SK-N-MC (cell line): ENCODE measurements around the gene MCU.

Source experiments
- DNase-seq: peaks from one replicate; pipeline ENCODE4 v3.0.0-alpha.2; 2011; ENCODE audit warnings: low read depth, low spot score
- H3K27ac ChIP-seq: fragments of 200-600 bp; sonication (generic); 2 replicates; pipeline ENCODE4 v1.5.1; 2016; ENCODE audit warnings: mixed run types
- H3K36me3 ChIP-seq: fragments of 200-600 bp; sonication (generic); 2 replicates; pipeline ENCODE4 v1.6.1; 2017; ENCODE audit warnings: antibody characterized with exemption, low read length, mixed read lengths; ENCODE audit not compliant: insufficient read depth
- H3K4me3 ChIP-seq: fragments of 200-600 bp; sonication (generic); 2 replicates; pipeline ENCODE4 v1.5.1; 2016
- H3K9ac ChIP-seq: fragments of 200-600 bp; sonication (generic); 2 replicates; pipeline ENCODE4 v1.8.0; 2017; ENCODE audit warnings: mixed run types, mixed read lengths; ENCODE audit not compliant: insufficient read length
- H3K9me3 ChIP-seq: fragments of 200-600 bp; sonication (generic); 2 replicates; pipeline ENCODE4 v1.6.1; 2017; ENCODE audit warnings: low read depth, mild to moderate bottlenecking, antibody characterized with exemption, low read length, moderate library complexity, mixed read lengths
- EZH2 ChIP-seq: fragments of 200-600 bp; sonication (generic); IDR thresholded peaks from one replicate; pipeline ENCODE4 v1.6.1; 2017; ENCODE audit warnings: antibody characterized with exemption
- FOXP2 ChIP-seq: optimal IDR thresholded peaks from 2 replicates; pipeline ENCODE3; 2011; ENCODE audit warnings: mild to moderate bottlenecking, moderate library complexity; ENCODE audit not compliant: insufficient read depth; ENCODE audit errors: extremely low read length, control extremely low read depth
- POLR2AphosphoS5 ChIP-seq: IDR thresholded peaks from 2 replicates; pipeline ENCODE4 v1.6.1; 2012; ENCODE audit warnings: mild to moderate bottlenecking, low read depth, low read length, borderline replicate concordance

MCU gene

DNA sequence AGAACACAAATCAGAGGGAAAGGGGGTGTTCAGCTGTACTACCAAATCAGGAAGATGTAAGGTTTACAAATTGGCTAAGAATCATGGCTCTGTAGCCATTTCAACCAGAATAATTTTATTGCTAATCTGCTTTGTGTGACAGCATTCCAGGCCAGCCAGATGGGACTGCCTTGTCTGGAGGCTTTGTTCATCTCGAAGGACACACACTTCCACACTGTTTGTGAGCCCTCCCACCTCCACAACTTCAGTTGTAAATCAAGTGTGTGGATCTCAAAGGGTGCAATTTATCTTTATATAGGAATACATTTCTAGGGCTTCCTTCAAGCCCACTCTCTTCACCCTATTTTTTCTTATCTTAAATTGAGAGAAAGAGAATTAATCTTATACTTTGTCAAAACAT is 194.7 kb downstream of the MCU start:
- no peak for DNase-seq
- Histone ChIP-seq H3K9me3 (no peaks in the 10 kb centered on the region), H3K36me3 (no peaks in the 10 kb centered on the region), H3K9ac (no peak overlapping the region), H3K27ac (no peak overlapping the region), H3K4me3 (no peak overlapping the region)
- TF ChIP-seq POLR2AphosphoS5 = no peak
- no peak for TF ChIP-seq EZH2
- no peak for TF ChIP-seq FOXP2

GRCh38 chr10:72887043-72887442 is 195.1 kb downstream of the MCU start:
- Histone ChIP-seq H3K27ac (no peak overlapping the region), H3K4me3 (no peak overlapping the region), H3K9me3 (no peaks in the 10 kb centered on the region), H3K9ac (no peak overlapping the region), H3K36me3 (no peaks in the 10 kb centered on the region)
- DNase-seq = no peak
- TF ChIP-seq POLR2AphosphoS5 (no peak), FOXP2 (no peak), EZH2 (no peak)

DNA sequence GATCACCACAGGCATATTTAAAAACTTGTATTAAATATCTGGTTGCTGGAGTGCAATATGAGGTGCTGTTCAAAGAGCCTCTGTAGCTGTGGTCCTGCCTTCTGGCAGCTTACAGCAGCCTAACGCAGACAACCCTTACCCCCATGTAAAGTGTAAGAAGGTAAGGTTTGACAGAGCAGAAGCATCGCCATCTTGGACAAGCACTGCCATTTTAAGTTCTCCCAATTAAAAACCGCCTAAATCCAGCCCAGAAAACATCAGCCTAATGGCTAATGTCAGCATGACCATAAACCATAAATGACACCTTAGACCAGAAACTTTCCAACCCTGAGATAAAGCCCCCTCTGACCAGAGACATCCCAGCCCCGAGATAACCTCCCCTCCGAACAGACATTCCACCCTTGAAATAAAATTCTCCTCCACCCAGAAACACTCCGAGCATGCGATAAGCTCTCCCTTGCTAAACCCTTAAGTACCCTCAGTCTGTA is 196.3 kb downstream of the MCU start:
- Histone ChIP-seq H3K27ac (no peak overlapping the region), H3K9ac (no peak overlapping the region), H3K4me3 (no peak overlapping the region), H3K36me3 (no peaks in the 10 kb centered on the region), H3K9me3 (no peaks in the 10 kb centered on the region)
- no peak for TF ChIP-seq EZH2
- no peak for TF ChIP-seq POLR2AphosphoS5
- TF ChIP-seq FOXP2 = no peak
- no peak for DNase-seq

GRCh38 chr10:72889391-72889831 is 197.5 kb downstream of the MCU start:
- Histone ChIP-seq H3K4me3 (no peak overlapping the region), H3K9ac (no peak overlapping the region), H3K27ac (no peak overlapping the region), H3K36me3 (no peaks in the 10 kb centered on the region), H3K9me3 (no peaks in the 10 kb centered on the region)
- no peak for DNase-seq
- TF ChIP-seq FOXP2 = no peak

DNA sequence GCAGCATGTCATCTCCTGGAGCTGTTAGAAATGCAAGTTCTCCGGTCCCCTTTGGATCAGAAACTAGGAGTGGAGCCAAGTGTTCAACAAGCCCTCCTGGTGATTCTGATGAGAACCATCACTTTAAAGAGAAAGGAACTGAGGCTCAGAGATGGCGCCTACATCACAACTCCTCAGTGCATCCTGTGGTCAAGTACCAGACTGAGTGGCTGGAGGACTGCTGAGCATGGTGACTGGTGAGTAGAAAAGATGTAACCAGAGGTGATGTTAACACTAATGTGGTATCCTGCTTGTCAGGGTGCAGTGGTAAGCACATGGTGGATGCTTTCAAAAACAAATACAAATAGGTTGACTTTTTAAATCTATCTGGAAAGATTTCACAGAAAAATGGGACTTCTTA is 198.1 kb downstream of the MCU start:
- H3K4me3 ChIP-seq = no peak overlapping the region
- DNase-seq = no peak
- TF ChIP-seq FOXP2 (no peak), POLR2AphosphoS5 (no peak), EZH2 (no peak)
- no peak overlapping the region for H3K9ac ChIP-seq
- H3K27ac ChIP-seq = no peak overlapping the region
- no peaks in the 10 kb centered on the region for H3K9me3 ChIP-seq
- H3K36me3 ChIP-seq = no peaks in the 10 kb centered on the region

DNA sequence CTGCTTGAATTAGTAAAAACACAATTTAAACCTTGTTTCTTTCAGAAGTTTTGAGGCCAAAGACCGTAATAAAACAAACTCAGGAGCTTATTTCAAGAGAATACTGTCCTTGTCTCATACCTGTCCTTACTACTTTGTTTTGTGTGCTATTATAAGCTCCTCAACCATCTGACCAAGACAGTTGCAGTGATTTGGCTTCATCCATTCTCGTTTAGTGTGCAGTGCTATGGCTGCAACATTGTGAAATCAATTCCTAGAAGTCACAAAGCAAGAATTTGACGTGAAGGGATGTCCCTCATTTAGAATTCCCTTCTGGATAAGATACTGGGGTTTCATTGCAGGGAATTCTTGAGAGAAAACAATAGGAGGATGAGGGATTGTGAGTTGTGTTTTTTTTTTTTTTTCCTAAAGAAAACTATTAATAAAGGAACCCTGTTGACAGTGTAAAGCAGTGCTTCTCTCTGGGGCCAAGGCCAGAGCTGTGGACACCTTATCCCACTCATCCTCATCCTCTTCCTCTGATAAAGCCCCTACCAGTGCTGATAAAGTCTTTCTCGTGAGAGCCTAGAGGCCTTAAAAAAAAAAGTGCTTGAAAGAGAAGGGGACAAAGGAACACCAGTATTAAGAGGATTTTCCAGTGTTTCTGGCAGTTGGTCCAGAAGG is 201.3 kb downstream of the MCU start, which contains the start of gene OIT3:
OIT3 (plus strand) TSS at position 604 of the 663 bp plus-strand sequence. CDS start 60 bp downstream, outside the sequence.
- no peak within 1 kb of the TSS for H3K9ac ChIP-seq
- no peaks in the 10 kb centered on the region for H3K36me3 ChIP-seq
- no peak for TF ChIP-seq EZH2
- no peak for TF ChIP-seq POLR2AphosphoS5
- TF ChIP-seq FOXP2 = no peak
- no peak for DNase-seq
- H3K27ac ChIP-seq = no peak within 1 kb of the TSS
- no peak within 1 kb of the TSS for H3K4me3 ChIP-seq
- no peaks in the 10 kb centered on the region for H3K9me3 ChIP-seq

- no peak for TF ChIP-seq POLR2AphosphoS5
- H3K27ac ChIP-seq = no peak overlapping the region
- DNase-seq = no peak
- no peaks in the 10 kb centered on the region for H3K36me3 ChIP-seq
- H3K9ac ChIP-seq = no peak overlapping the region
- H3K9me3 ChIP-seq = no peaks in the 10 kb centered on the region
- H3K4me3 ChIP-seq = no peak overlapping the region
These were observed 203.4 kb downstream of the MCU start for GRCh38 chr10:72895236-72895850.

GRCh38 chr10:72898616-72899015 is 206.7 kb downstream of the MCU start:
- no peak for DNase-seq
- H3K9ac ChIP-seq = no peak overlapping the region
- no peak overlapping the region for H3K4me3 ChIP-seq
- no peaks in the 10 kb centered on the region for H3K9me3 ChIP-seq
- H3K36me3 ChIP-seq = no peaks in the 10 kb centered on the region
- no peak overlapping the region for H3K27ac ChIP-seq
- no peak for TF ChIP-seq FOXP2
- no peak for TF ChIP-seq EZH2
- TF ChIP-seq POLR2AphosphoS5 = no peak
